GM19395 (cell line): Measurements from ENCODE around the gene CROCC2.

Experiments used
- ATAC-seq: cut with Tn5 transposase; IDR thresholded peaks from one replicate; pipeline ENCODE4 v1.9.1; 2021; ENCODE audit warnings: mild to moderate bottlenecking, moderate library complexity; ENCODE audit not compliant: unreplicated experiment

The CROCC2 gene

DNA sequence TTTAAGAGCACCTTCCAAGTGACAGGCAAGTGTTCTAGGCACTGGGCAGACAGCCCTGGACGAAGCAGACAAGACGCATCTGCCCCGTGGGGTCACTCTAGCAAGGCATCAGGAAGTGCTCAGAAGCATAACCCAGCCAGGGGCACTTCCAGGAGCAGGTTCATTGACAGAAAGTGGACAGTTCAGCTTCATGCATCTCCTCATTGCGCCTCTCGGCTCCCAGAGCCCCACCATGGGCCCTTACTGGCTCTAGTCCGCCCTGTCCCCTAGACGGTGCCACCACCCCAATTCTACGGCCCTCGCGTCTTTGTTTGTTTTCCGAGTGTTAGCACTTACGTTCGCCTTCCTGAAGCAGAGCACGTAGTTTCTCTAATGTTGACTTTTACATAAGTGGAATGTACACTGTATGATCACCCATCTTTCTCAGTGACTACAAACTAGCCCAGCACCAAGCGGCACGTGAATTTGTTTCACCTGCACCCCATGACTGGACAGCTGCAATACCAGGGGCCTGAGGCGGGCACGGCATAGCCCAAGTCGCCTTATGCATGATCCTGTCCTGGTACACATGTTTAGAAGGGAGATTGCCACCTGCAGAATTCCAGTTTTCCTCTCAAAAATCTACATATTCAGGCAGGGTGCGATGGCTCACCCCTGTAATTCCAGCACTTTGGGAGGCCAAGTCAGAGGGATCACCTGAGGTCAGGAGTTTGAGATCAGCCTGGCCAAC, 125.5 kb downstream of the CROCC2 start:
- no peak for ATAC-seq

GRCh38 chr2:241033336-241033987, 127.3 kb downstream of the CROCC2 start:
- ATAC-seq = no peak

DNA sequence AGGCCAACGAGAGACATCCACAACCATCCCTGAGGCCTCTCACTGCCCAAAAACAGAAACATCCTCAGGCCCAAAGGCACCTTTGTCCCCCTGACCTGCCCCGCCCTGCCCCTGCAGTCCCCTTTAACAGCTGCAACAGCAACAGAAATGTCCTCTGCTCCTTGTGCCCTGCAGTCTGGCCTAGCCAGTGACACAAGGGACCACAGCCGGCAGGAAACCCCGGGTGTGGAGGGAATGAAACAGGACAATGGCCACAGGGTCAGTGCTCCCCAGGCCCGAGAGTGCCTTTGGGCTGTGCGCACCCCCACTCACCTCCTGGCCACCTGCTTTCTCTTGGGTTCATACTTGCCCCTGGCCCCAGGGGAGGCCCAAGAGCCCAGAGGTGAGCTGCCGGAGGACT, 127.9 kb downstream of the CROCC2 start:
- ATAC-seq = no peak

DNA sequence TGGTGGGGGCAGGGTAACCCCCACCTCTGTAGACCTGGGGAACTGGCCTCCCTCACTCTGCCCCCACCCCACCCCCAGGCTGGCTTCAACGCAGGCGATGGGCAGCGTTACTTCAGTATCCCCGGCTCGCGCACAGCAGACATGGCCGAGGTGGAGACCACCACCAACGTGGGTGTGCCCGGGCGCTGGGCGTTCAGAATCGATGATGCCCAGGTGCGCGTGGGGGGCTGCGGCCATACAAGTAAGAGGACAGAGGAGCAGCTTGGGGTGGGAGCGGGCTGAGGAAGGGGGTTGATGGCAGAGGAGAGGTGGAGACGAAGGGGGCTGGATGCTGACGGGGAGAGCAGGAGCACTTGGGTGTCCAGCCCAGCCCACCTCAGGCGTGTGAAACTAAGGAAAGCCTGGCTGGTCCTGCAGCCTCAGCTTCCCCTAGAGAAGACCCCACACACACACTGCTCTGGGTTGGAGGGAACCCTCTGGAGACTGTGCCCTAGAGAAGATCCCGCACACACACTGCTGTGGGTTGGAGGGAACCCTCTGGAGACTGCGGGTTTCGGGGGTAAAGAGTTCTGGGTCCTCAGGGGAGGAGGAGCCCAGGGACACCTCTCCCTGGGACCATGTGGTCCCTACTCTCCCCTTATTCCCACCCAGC, 128.5 kb downstream of the CROCC2 start:
- no peak for ATAC-seq

DNA sequence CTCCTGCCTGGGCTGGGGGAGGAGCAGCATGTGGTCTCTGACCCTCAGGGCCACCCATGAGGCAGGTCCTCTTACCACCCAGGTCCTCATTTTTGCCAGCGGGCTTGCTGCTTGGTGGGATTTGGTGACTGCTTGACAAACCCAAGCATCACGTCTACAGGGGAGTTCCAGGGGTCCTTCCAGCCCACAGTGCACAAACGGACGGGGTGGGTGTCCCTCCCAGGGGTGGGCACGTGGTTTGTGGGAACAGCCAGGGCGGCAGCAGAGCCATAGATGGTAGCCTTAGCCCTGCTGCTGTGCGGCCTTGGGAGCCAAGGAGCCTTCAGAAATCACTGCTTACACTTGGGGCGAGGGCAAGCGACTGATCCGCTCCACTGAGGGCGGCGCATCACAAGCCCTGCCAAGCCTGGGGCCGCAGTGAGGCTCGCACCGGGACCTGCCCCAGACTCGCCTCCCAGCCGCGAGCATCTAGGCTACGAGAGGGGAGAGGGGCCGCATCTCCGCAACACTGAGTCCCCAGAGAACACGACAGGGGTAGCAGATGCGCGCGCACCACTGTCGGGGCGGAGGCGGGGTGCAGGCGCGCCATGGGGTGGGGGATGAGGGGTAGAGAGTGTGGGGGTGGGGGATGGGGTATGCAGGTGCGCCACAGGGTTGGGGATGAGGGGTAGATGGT, 129.1 kb downstream of the CROCC2 start:
- no peak for ATAC-seq

GRCh38 chr2:241035818-241036396, 129.8 kb downstream of the CROCC2 start:
- peak; percentile 11 for ATAC-seq

DNA sequence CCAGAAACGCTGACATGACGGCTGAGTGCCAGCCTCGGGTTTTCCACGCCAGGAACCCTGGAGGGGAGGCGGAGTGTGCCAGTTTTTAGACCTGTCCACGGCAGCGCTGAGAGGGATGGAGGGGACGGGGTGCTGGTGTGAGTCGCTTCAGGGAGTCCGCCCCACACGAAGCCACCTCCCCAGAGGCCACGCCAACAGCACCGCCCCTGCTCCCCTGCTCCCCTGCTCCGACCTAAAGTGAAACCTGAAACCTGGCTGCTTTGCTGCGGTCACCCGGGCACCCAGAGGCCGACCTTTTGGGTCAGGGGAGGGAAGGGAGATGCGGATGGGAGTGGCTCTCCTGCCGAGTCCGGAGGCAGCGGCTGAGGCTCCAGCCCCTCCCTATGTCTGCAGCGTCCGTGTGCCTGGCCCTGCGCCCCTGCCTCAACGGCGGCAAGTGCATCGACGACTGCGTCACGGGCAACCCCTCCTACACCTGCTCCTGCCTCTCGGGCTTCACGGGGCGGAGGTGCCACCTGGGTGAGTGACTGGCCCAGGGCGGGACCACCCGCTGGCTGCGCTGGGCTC, 130.3 kb downstream of the CROCC2 start:
- peak; percentile 84 for ATAC-seq

GRCh38 chr2:241036964-241037421, 130.9 kb downstream of the CROCC2 start:
- no peak for ATAC-seq

DNA sequence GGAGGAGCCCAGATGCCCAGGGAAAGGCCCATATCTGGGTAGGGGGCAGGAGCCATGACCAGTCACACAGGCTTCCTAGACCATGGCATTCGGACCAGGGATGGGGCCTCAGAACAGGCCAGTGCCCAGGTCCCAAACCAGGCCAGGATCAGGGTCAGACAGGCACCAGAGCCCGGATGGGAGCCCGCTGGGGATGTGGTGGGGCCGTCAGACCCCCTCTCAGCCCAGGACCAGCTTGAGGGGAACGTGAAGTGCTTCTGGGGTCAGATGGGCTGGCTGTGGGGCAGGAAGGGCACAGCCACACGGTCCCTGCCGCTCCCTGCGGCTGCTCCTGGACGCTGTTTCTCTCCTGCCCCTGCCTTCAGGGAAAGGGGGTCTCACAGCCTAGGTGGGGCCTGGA, 131.4 kb downstream of the CROCC2 start:
- ATAC-seq = no peak

DNA sequence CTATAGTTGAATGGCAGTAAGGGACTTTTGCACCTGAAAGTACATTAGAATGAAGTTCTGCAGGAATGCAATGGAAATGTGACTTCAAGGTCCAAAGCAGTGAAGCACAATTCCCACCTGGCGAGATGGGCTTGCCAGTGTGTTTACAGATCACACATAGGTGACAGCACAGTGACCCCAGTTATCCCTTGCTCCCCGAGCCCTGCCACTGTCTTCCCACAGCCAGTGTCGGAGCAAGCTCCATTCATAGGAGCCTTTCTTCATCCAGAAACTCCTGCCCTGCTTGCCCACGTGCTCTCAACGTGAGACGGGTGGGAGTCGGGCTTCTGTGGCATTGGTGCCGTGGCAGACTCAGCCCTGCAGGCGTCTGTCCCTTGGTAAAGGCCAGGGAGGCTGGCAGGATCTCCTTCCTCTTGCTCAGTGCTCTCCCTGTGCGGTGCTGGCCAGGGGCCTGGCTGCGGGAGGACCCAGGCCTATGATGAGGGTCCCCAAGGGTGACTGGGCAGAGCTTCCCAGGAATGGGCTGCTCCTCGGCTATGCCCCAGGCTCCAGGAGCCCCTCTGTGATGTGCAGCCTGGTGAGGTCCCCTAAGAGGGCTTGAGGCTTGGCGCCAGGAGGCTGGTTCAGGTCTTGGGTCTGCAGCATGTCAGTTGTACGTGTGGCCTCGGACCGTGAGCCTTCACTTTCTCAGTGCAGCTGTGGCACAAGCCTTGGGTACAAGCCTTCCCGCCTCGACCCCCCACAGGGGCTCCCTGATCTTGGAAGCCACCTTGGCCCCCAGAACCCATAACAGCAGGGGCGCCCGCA, 132.4 kb downstream of the CROCC2 start:
- ATAC-seq = no peak

GRCh38 chr2:241039416-241039815, 133.3 kb downstream of the CROCC2 start:
- ATAC-seq = no peak

GRCh38 chr2:241040081-241040803, 134.1 kb downstream of the CROCC2 start:
- no peak for ATAC-seq

DNA sequence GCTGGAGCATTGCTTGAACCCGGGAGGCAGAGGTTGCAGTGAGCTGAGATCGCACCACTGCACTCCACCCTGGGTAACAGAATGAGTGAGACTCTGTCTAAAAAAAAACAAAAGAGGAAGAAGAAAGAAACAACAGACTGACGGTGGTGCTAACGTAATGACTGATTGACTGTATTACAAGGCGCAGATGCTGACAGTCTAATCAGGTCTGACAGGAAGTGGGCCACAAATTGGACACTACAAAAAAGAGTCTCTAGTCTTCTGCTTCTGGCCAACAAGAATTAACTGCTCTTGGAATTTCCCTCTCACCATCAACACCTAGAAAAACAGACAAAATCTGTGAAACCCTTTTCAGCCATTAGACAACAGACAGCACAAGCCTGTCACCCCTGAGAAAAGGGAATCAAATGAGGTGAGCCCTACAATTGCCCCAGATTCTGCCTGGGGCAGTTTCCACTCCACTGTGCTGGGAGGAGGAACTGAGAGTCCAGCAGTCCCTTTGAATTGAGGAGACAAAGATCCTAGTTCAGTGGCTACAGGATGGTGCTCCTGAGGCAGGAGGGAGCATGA, 135.5 kb downstream of the CROCC2 start:
- peak; percentile 79 for ATAC-seq
